22Rv1 (cell line): ENCODE measurements around the gene TTLL5.

ENCODE experiments used
- CTCF ChIP-seq: fragments of 450-650 bp; IDR thresholded peaks from 2 replicates; pipeline ENCODE4 v1.5.1; 2017; ENCODE audit warnings: mild to moderate bottlenecking
- ZFX ChIP-seq: fragments of 450-650 bp; IDR thresholded peaks from 2 replicates; pipeline ENCODE4 v1.6.1; 2017; ENCODE audit warnings: antibody characterized with exemption, borderline replicate concordance

DNA sequence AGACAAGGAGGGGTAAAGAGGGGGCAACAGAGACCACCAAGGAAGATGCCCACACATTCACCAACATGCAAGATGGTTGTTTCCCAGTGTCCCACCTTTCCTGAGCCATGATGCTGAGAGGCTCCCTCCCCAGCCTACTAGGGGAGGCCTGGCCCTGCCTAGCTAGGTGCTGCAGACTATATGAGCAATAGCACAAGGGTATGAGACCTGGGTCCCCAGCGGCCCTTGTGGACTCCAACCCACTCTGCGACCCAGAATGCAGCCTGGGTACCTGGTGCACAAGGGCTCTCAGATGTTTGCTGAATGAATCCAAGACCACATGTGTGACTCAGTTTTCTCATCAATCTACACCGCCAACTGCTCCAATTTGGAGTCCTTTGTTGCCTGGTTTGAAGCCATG, 306.8 kb downstream of the TTLL5 start:
- TF ChIP-seq CTCF (no peak), ZFX (no peak)
